ENCODE measurements around the gene NFAM1. TPM values are rescaled to one million over a fixed set of nuclear protein-coding genes. Genes with fewer than 3 reads are reported as not detected.

NFAM1 gene
- total and polyA plus RNA-seq, 8 donors = 0.20 to 4.4 (median 0.53) TPM

- Histone ChIP-seq H3K4me1 (no peaks in the 10 kb centered on the region), H3K36me3 (no peaks in the 10 kb centered on the region), H3K27me3 (no peaks in the 10 kb centered on the region), H3K27ac (no peak overlapping the region), H3K4me3 (no peak overlapping the region), H3K9me3 (no peaks in the 10 kb centered on the region)
- ATAC-seq = no peak
- no peak for TF ChIP-seq CTCF (IDR thresholded peaks at IDR 0.05)
- DNase-seq = peak in 1 of 6 donors; percentile 44
- intact Hi-C loops (cut with DNase I) = no loop called here
- WGBS, 2 donors = 62 to 74% methylated on average over 19 of the region's 19 CpGs
- no peak for FAIRE-seq
These were observed 30.5 kb downstream of the NFAM1 start for GRCh38 chr22:42401535-42402334.

DNA sequence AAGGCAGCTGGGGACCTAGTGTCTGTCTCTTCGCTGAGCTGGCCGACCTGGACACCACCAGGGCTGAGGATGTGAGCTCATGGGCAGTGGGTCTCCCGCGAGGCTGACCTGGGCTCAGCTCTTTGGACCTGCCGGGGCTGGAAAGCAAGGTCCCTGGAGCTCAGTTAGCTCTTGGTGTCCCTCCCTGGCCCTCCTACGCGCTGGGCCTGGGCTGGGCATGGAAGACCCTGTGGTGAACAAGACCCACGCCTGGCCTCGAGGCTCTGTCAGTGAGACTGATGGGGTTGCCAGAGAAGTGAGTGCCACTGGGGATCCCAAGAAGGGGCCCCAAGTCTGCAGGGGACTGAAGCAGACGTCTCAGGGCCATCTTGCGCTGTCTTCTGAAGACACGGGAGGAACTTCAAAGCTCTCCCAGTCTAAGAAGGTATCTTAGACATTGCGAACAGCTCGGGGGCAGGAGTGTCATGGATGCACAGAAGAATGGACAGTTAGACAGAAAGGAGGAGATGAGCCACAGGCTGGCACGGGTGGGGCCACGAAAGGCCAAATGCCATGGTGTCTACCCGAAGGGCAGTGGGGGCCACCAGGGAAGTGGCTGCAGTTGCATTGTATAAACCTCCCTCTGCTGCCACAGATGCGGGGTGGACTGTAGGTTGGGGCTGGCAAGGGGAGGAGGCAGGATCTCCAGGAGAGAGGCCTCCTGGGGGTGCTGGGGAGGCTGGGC lies 31.2 kb downstream of the NFAM1 start:
- ATAC-seq (no peak), FAIRE-seq (no peak), DNase-seq (peak in 1 of 6 donors; percentile 33)
- TF ChIP-seq CTCF (IDR thresholded peaks at IDR 0.05) = no peak
- H3K36me3 ChIP-seq = no peaks in the 10 kb centered on the region
- H3K27ac ChIP-seq = no peak overlapping the region
- no peaks in the 10 kb centered on the region for H3K27me3 ChIP-seq
- intact Hi-C loops (cut with DNase I) = no loop called here
- 73 to 82% methylated on average over 18 of the region's 18 CpGs for WGBS, 2 donors
- H3K4me3 ChIP-seq = no peak overlapping the region
- H3K9me3 ChIP-seq = no peaks in the 10 kb centered on the region
- no peaks in the 10 kb centered on the region for H3K4me1 ChIP-seq

- WGBS, 2 donors = 70 to 75% methylated on average over 30 of the region's 30 CpGs
- no peaks in the 10 kb centered on the region for H3K27me3 ChIP-seq
- H3K9me3 ChIP-seq = no peaks in the 10 kb centered on the region
- FAIRE-seq (no peak), ATAC-seq (peak in 3 of 4 donors; percentile 16 to 65 (median 50)), DNase-seq (peak in 2 of 6 donors; percentile 15 to 54)
- no peak for TF ChIP-seq CTCF (IDR thresholded peaks at IDR 0.05)
- intact Hi-C loops (cut with DNase I) = no loop called here
- H3K27ac ChIP-seq = no peak overlapping the region
- H3K36me3 ChIP-seq = no peaks in the 10 kb centered on the region
- H3K4me1 ChIP-seq = no peaks in the 10 kb centered on the region
- H3K4me3 ChIP-seq = no peak overlapping the region
These were observed 32.6 kb downstream of the NFAM1 start for GRCh38 chr22:42399315-42400271.

GRCh38 chr22:42397332-42398249 lies 34.6 kb downstream of the NFAM1 start:
- no peaks in the 10 kb centered on the region for H3K4me1 ChIP-seq
- 64 to 74% methylated on average over 15 of the region's 15 CpGs for WGBS, 2 donors
- H3K36me3 ChIP-seq = no peaks in the 10 kb centered on the region
- no peak for TF ChIP-seq CTCF (IDR thresholded peaks at IDR 0.05)
- peak overlapping the region in 2 of 4 donors; percentile 63 to 65 for H3K27ac ChIP-seq
- FAIRE-seq = no peak
- intact Hi-C loops (cut with DNase I) = no loop called here
- peak in 1 of 6 donors; percentile 52 for DNase-seq
- no peaks in the 10 kb centered on the region for H3K27me3 ChIP-seq
- ATAC-seq = peak in 2 of 4 donors; percentile 56 to 73
- no peak overlapping the region for H3K4me3 ChIP-seq
- no peaks in the 10 kb centered on the region for H3K9me3 ChIP-seq
